K562 (cell line): Measurements from ENCODE around the gene NQO2. TPM values are rescaled to one million over a fixed set of nuclear protein-coding genes. Genes with fewer than 3 reads are reported as not detected.

Experiments used
- ATAC-seq: fragments of 200-7000 bp; cut with Tn5 transposase; 3 replicates; pipeline ENCODE4 v1.9.1; 2020; ENCODE audit warnings: moderate library complexity
- BruUV-seq: library from RNA; stranded (reverse); fragments of 400-500 nt; replicated peaks from 2 replicates; lab custom pipeline; 2021; lab: Mats Ljungman, UMichigan
- CTCF ChIA-PET: fragments of 300-600 bp; formaldehyde crosslinking; extraction: SDS; loops from one replicate; lab custom pipeline; 2021; ENCODE audit warnings: low intra/inter-chr PET ratio; lab: Yijun Ruan, JAX
- POLR2A ChIA-PET: fragments of 300-600, 350-650 bp; sonication (Branson Sonifier 250); formaldehyde crosslinking; extraction: SDS; loops from one replicate; lab custom pipeline; 2021; ENCODE audit warnings: antibody characterized with exemption, inconsistent platforms; lab: Yijun Ruan, JAX
- DNase-seq, 4 experiments: peaks; one replicate each; pipeline versions ENCODE4 v3.0.0 to v3.0.0-alpha.2; 2011 to 2018; ENCODE audit warnings: low spot score in 3 of 4, mixed read lengths in 3 of 4; ENCODE audit errors: extremely low read depth in 1 of 4
- FAIRE-seq: peaks from 2 replicates; lab custom pipeline; 2011; peaks lifted over from hg19 to GRCh38; lab: Jason Lieb, UNC
- H2AFZ ChIP-seq: 2 replicates; pipeline ENCODE4 v1.6.0; 2011; ENCODE audit warnings: low read depth, low read length, control low read depth, inconsistent platforms
- H3K27ac ChIP-seq: fragments of 200-600 bp; 3 replicates; pipeline ENCODE4 v1.8.0; 2011; ENCODE audit warnings: low read depth, mild to moderate bottlenecking, control low read depth, inconsistent platforms, low read length, moderate library complexity, mixed read lengths; ENCODE audit errors: extremely low read depth
- H3K27me3 ChIP-seq, 2 experiments: fragments of 300-600 bp in 1 of 2; 2 replicates in 1 of 2; 3 replicates in 1 of 2; pipeline versions ENCODE4 v1.6.0 to v1.8.0; 2011; ENCODE audit warnings: inconsistent platforms in 2 of 2, low read length in 2 of 2, mild to moderate bottlenecking in 1 of 2, mixed read lengths in 1 of 2, moderate library complexity in 1 of 2; ENCODE audit not compliant: control insufficient read depth in 2 of 2, insufficient read depth in 2 of 2
- H3K36me3 ChIP-seq: fragments of 300-600 bp; 3 replicates; pipeline ENCODE4 v1.8.0; 2011; ENCODE audit warnings: mild to moderate bottlenecking, low read length, inconsistent platforms; ENCODE audit not compliant: control insufficient read depth, insufficient read depth
- H3K4me1 ChIP-seq, 2 experiments: fragments of 200-600 bp in 1 of 2; replicated peaks in 1 of 2; 2 replicates in 1 of 2; 3 replicates in 1 of 2; pipeline versions ENCODE4 v1.5.1 to v1.8.0; 2011; ENCODE audit warnings: inconsistent platforms in 2 of 2, low read length in 2 of 2, mild to moderate bottlenecking in 1 of 2, mixed read lengths in 1 of 2, moderate library complexity in 1 of 2; ENCODE audit not compliant: control insufficient read depth in 2 of 2, insufficient read depth in 2 of 2
- H3K4me2 ChIP-seq: 2 replicates; pipeline ENCODE4 v1.6.1; 2011; ENCODE audit warnings: low read length, control low read depth, inconsistent platforms, mixed read lengths; ENCODE audit not compliant: insufficient read depth
- H3K4me3 ChIP-seq: fragments of 200-600 bp; sonication (generic), shearing (Covaris generic); 2 replicates; pipeline ENCODE4 v1.5.1; 2016; ENCODE audit warnings: control low read depth, inconsistent platforms
- H3K79me2 ChIP-seq: fragments of 200-600 bp; 3 replicates; pipeline ENCODE4 v1.8.0; 2011; ENCODE audit warnings: low read length, inconsistent platforms; ENCODE audit not compliant: control insufficient read depth, insufficient read depth
- H3K9ac ChIP-seq, 2 experiments: 2 replicates each; pipeline versions ENCODE4 v1.6.0 to v1.6.1; 2011; ENCODE audit warnings: low read depth in 2 of 2, low read length in 2 of 2, control low read depth in 1 of 2, inconsistent platforms in 1 of 2, mild to moderate bottlenecking in 1 of 2, mixed read lengths in 1 of 2; ENCODE audit not compliant: insufficient read depth in 1 of 2
- H3K9me1 ChIP-seq: one replicate; pipeline ENCODE4 v1.6.0; 2011; ENCODE audit warnings: inconsistent platforms, mild to moderate bottlenecking, low read length, moderate library complexity; ENCODE audit not compliant: control insufficient read depth, insufficient read depth
- H3K9me3 ChIP-seq: replicated peaks from 2 replicates; pipeline ENCODE4 v1.5.1; 2011; ENCODE audit warnings: low read depth, low read length, inconsistent platforms; ENCODE audit not compliant: control insufficient read depth, insufficient read depth
- H4K20me1 ChIP-seq: replicated peaks from 2 replicates; pipeline ENCODE4 v1.6.1; 2011; ENCODE audit warnings: low read length, inconsistent platforms, mixed read lengths; ENCODE audit not compliant: control insufficient read depth, insufficient read depth
- CBFB ChIP-seq: sonication (generic); formaldehyde crosslinking; IDR thresholded peaks from 2 replicates; pipeline ENCODE4 v1.4.0; 2020; ENCODE audit warnings: mild to moderate bottlenecking, missing genetic modification reagents
- CBX1 ChIP-seq: sonication (generic); IDR thresholded peaks from 2 replicates; pipeline ENCODE4 v1.6.1; 2016; ENCODE audit warnings: antibody characterized with exemption, low read depth, mild to moderate bottlenecking
- CBX5 ChIP-seq: IDR thresholded peaks from 2 replicates; pipeline ENCODE4 v1.6.1; 2014; ENCODE audit warnings: low read depth, borderline replicate concordance
- ETV6 ChIP-seq, 3 experiments: fragments of 150-350 bp in 1 of 3; sonication (generic) in 1 of 3; formaldehyde crosslinking in 1 of 3; IDR thresholded peaks; 2 replicates each; pipeline versions ENCODE4 v1.6.1 to v1.8.0; 2014 to 2022; ENCODE audit warnings: borderline replicate concordance in 2 of 3, low read depth in 2 of 3, antibody characterized with exemption in 1 of 3, low read length in 1 of 3, mild to moderate bottlenecking in 1 of 3, missing genetic modification reagents in 1 of 3
- FOXJ2 ChIP-seq: fragments of 200-800 bp; sonication (Bioruptor generic); IDR thresholded peaks from 2 replicates; pipeline ENCODE4 v1.6.1; 2016; ENCODE audit warnings: missing genetic modification characterization, missing compliant biosample characterization
- HSF4 ChIP-seq: fragments of 250-450 bp; sonication (Bioruptor Pico); IDR thresholded peaks from 2 replicates; pipeline ENCODE4 v2.1.2; 2022; ENCODE audit warnings: mild to moderate bottlenecking, moderate library complexity, borderline replicate concordance
- ILK ChIP-seq: fragments of 450-650 bp; IDR thresholded peaks from 2 replicates; pipeline ENCODE4 v1.6.1; 2016; ENCODE audit warnings: missing genetic modification characterization, low read depth, mild to moderate bottlenecking, missing compliant biosample characterization, moderate library complexity, borderline replicate concordance
- NCOA6 ChIP-seq: fragments of 450-650 bp; IDR thresholded peaks from 2 replicates; pipeline ENCODE4 v1.6.1; 2017; ENCODE audit warnings: mild to moderate bottlenecking
- PHF21A ChIP-seq: fragments of 450-650 bp; IDR thresholded peaks from 2 replicates; pipeline ENCODE4 v1.6.1; 2017; ENCODE audit warnings: low read depth, borderline replicate concordance
- PRPF4 ChIP-seq: fragments of 200-400 bp; formaldehyde crosslinking; IDR thresholded peaks from one replicate; pipeline ENCODE4 v1.6.1; 2017; ENCODE audit warnings: low read length, low read depth, mild to moderate bottlenecking; ENCODE audit not compliant: insufficient read depth, poor library complexity, severe bottlenecking
- RB1 ChIP-seq: fragments of 450-650 bp; IDR thresholded peaks from 2 replicates; pipeline ENCODE4 v1.6.1; 2017; ENCODE audit warnings: low read depth, mild to moderate bottlenecking
- SAFB2 ChIP-seq: fragments of 200-400 bp; formaldehyde crosslinking; IDR thresholded peaks from 2 replicates; pipeline ENCODE4 v1.6.1; 2018; ENCODE audit warnings: borderline replicate concordance, low read length, low read depth, moderate library complexity; ENCODE audit not compliant: severe bottlenecking
- SFPQ ChIP-seq: fragments of 200-400 bp; formaldehyde crosslinking; IDR thresholded peaks from 2 replicates; pipeline ENCODE4 v1.6.1; 2017; ENCODE audit warnings: mild to moderate bottlenecking, low read depth, low read length, moderate library complexity
- ZFP30 ChIP-seq: fragments of 250-450 bp; sonication (Bioruptor Pico); IDR thresholded peaks from 2 replicates; pipeline ENCODE4 v1.8.0; 2022; ENCODE audit warnings: moderate library complexity, mild to moderate bottlenecking, inconsistent platforms, borderline replicate concordance
- ZNF280A ChIP-seq: fragments of 450-650 bp; IDR thresholded peaks from 2 replicates; pipeline ENCODE4 v1.6.1; 2018; ENCODE audit warnings: mild to moderate bottlenecking, low read depth; ENCODE audit not compliant: partially characterized antibody
- ZNF444 ChIP-seq: fragments of 250-450 bp; sonication (Bioruptor Pico); IDR thresholded peaks from 2 replicates; pipeline ENCODE4 v1.4.0; 2020; ENCODE audit warnings: mild to moderate bottlenecking, moderate library complexity
- ZNF639 ChIP-seq, 2 experiments: fragments of 200-800 bp in 1 of 2; sonication (Bioruptor generic) in 1 of 2; sonication (generic) in 1 of 2; formaldehyde crosslinking in 1 of 2; IDR thresholded peaks in 1 of 2; conservative IDR thresholded peaks in 1 of 2; 2 replicates each; pipeline versions ENCODE4 v1.5.0 to v1.6.1; 2016 to 2020; ENCODE audit warnings: missing compliant biosample characterization in 1 of 2, missing genetic modification characterization in 1 of 2, missing genetic modification reagents in 1 of 2
- in situ Hi-C: fragments of 300-500 bp; cut with MboI; formaldehyde crosslinking; loops from 4 replicates; pipeline ENCODE4 v1.15.0; 2018; ENCODE audit warnings: inconsistent platforms, mixed read lengths
- intact Hi-C: fragments of 100-400 bp; cut with micrococcal nuclease; formaldehyde crosslinking; loops from 2 replicates; pipeline ENCODE4 v1.14.2; 2022
- polyA plus RNA-seq, 8 experiments: library from polyadenylated mRNA; depleted of rRNA in 4 of 8; stranded (reverse) in 5 of 8; unstranded in 3 of 8; fragments of >200 nt; fragmentation: Nextera tagmentation in 2 of 8; fragmentation: Illumina TruSeq in 1 of 8; extraction: Ambion mirVana in 2 of 8; extraction: Trizol in 1 of 8; gene quantifications; 2 replicates each; pipeline versions ENCODE4 v1.2.1 to v1.2.3, GENCODE V29; 2011 to 2014; ENCODE audit warnings: inconsistent platforms in 1 of 8, missing spikeins in 1 of 8
- total RNA-seq, 7 experiments: library from RNA; depleted of rRNA in 6 of 7; stranded (reverse); fragments of >200 nt in 6 of 7; fragmentation: Illumina TruSeq in 2 of 7; extraction: Trizol in 2 of 7; gene quantifications; 2 replicates each; pipeline versions ENCODE4 v1.2.1 to v1.2.3, GENCODE V29; 2011 to 2021; ENCODE audit warnings: low replicate concordance in 1 of 7

Gene NQO2
- total and polyA plus RNA-seq, 9 of the 15 experiments (the other 6 are each of a cell fraction or from before 2014, with no cell fraction given), result 54.6 to 214 (median 116) TPM

- Histone ChIP-seq H3K4me1 (no peaks in the 10 kb centered on the region), H4K20me1 (no peaks in the 10 kb centered on the region), H3K4me3 (no peak overlapping the region), H3K36me3 (peaks cover 94% of the 10 kb centered on the region), H3K9me3 (peaks cover 12% of the 10 kb centered on the region; the same call in 1 of the 2 replicates), H3K79me2 (no peaks in the 10 kb centered on the region), H3K4me2 (no peak overlapping the region), H3K27ac (no peak overlapping the region), H3K9me1 (no peaks in the 10 kb centered on the region), H3K27me3 (no peaks in the 10 kb centered on the region), H3K9ac (no peak overlapping the region), H2AFZ (no peak overlapping the region)
- intact Hi-C loops (no loop called here), in situ Hi-C loops (no loop called here)
- ChIA-PET POLR2A (interaction anchor here (0.8 to 3.9 kb wide), 5 partner anchors 9 to 21 kb away, joined by 3 to 22 read pairs (median 11); no protein-coding TSS in a partner anchor), CTCF (no interaction called here)
- FAIRE-seq (no peak), ATAC-seq (no peak), DNase-seq (no peak)
- no TSS peak for BruUV-seq
- TF ChIP-seq FOXJ2 (tag), result no peak
- no peak for TF ChIP-seq ETV6 (IDR thresholded peaks at IDR 0.05; ENCODE audit: borderline replicate concordance in 1 of 2, low read depth in 2 of 2, low read length in 1 of 2)
- TF ChIP-seq ETV6 (CRISPR knock-in tag; IDR thresholded peaks at IDR 0.05; ENCODE audit: borderline replicate concordance), result no peak
- no peak for TF ChIP-seq SFPQ
- 0 out of 2 replicates have a peak, but pooled peaks have one; percentile 8 for TF ChIP-seq CBX5
- TF ChIP-seq ILK (tag), result no peak
- no peak for TF ChIP-seq CBFB
- TF ChIP-seq SAFB2, result no peak
- TF ChIP-seq ZNF280A, result peak; percentile 74
- no peak for TF ChIP-seq NCOA6
- TF ChIP-seq ZFP30 (CRISPR knock-in tag), result peak; percentile 17; the same call in 1 of the 2 replicates
- no peak for TF ChIP-seq HSF4 (CRISPR knock-in tag)
- TF ChIP-seq PRPF4, result no peak
- TF ChIP-seq ZNF639 (CRISPR knock-in tag; conservative IDR thresholded peaks at IDR 0.05 in 1 of 2, IDR thresholded peaks at IDR 0.05 in 1 of 2), result no peak
- TF ChIP-seq RB1, result no peak
- no peak for TF ChIP-seq CBX1
- TF ChIP-seq PHF21A, result no peak
- no peak for TF ChIP-seq ZNF444 (CRISPR knock-in tag)
Observed at GRCh38 chr6:3011158-3011557, 11.5 kb downstream of the NQO2 start.
